Ishikawa (cell line): ENCODE results near the gene PDE3B.

Experiments used
- EP300 ChIP-seq: IDR thresholded peaks from 2 replicates; pipeline ENCODE4 v1.6.1; 2012; ENCODE audit warnings: borderline replicate concordance
- FOXM1 ChIP-seq: IDR thresholded peaks from 2 replicates; pipeline ENCODE4 v1.6.1; 2012; ENCODE audit warnings: low read depth, borderline replicate concordance
- RAD21 ChIP-seq: IDR thresholded peaks from 2 replicates; pipeline ENCODE4 v1.6.1; 2012; ENCODE audit warnings: low read depth
- REST ChIP-seq: IDR thresholded peaks from 2 replicates; pipeline ENCODE4 v1.6.1; 2012; ENCODE audit warnings: low read depth, mild to moderate bottlenecking
- ZBTB7A ChIP-seq: IDR thresholded peaks from 2 replicates; pipeline ENCODE4 v1.6.1; 2012; ENCODE audit warnings: low read depth

- no peak for TF ChIP-seq RAD21
- no peak for TF ChIP-seq EP300
- no peak for TF ChIP-seq FOXM1
- TF ChIP-seq REST: no peak
- TF ChIP-seq ZBTB7A: no peak
Observed at GRCh38 chr11:14678350-14678749, 34.7 kb downstream of the PDE3B start.
